Measurements from ENCODE around the gene GRIFIN.

DNA sequence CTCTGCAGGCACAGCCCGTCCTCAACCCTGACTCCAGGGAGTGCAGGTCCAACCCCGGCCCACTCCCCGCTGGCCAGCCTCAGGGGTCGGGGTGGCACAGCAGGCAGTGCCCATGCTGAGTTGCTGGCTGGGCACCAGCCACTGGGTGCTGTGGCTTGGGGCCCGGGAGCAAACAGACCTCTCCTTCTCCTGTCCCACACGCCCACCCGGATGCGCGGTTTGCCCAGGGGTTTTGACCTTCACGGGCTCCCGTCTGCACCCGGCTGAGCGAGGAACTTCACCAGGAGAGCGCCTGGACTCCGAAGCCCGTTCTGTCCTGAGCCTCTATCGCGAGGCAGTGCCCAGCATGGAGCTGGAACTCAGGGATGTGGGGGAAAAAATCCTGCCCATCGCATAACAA, 2.6 kb upstream of the GRIFIN start:
- TF ChIP-seq, protein P1, sequence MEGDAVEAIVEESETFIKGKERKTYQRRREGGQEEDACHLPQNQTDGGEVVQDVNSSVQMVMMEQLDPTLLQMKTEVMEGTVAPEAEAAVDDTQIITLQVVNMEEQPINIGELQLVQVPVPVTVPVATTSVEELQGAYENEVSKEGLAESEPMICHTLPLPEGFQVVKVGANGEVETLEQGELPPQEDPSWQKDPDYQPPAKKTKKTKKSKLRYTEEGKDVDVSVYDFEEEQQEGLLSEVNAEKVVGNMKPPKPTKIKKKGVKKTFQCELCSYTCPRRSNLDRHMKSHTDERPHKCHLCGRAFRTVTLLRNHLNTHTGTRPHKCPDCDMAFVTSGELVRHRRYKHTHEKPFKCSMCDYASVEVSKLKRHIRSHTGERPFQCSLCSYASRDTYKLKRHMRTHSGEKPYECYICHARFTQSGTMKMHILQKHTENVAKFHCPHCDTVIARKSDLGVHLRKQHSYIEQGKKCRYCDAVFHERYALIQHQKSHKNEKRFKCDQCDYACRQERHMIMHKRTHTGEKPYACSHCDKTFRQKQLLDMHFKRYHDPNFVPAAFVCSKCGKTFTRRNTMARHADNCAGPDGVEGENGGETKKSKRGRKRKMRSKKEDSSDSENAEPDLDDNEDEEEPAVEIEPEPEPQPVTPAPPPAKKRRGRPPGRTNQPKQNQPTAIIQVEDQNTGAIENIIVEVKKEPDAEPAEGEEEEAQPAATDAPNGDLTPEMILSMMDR (optimal IDR thresholded peaks at IDR 0.05 in 1 of 3, IDR thresholded peaks at IDR 0.05 in 1 of 3, conservative IDR thresholded peaks at IDR 0.05 in 1 of 3; ENCODE audit: extremely low read depth in 1 of 3, insufficient read depth in 2 of 3, low read length in 3 of 3): no peak
- TF ChIP-seq EZH2 (IDR thresholded peaks at IDR 0.05; ENCODE audit: low read length): no peak
